ENCODE measurements around the gene DNAH11.

GRCh38 chr7:21656081-21656480 is 113.2 kb downstream of the DNAH11 start:
- TF ChIP-seq, protein P1, sequence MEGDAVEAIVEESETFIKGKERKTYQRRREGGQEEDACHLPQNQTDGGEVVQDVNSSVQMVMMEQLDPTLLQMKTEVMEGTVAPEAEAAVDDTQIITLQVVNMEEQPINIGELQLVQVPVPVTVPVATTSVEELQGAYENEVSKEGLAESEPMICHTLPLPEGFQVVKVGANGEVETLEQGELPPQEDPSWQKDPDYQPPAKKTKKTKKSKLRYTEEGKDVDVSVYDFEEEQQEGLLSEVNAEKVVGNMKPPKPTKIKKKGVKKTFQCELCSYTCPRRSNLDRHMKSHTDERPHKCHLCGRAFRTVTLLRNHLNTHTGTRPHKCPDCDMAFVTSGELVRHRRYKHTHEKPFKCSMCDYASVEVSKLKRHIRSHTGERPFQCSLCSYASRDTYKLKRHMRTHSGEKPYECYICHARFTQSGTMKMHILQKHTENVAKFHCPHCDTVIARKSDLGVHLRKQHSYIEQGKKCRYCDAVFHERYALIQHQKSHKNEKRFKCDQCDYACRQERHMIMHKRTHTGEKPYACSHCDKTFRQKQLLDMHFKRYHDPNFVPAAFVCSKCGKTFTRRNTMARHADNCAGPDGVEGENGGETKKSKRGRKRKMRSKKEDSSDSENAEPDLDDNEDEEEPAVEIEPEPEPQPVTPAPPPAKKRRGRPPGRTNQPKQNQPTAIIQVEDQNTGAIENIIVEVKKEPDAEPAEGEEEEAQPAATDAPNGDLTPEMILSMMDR (IDR thresholded peaks at IDR 0.05) = no peak
- TF ChIP-seq EZH2 (IDR thresholded peaks at IDR 0.05) (no peak), EZH2phosphoT487 (IDR thresholded peaks at IDR 0.05) (no peak)

Measured in neural progenitor cell (in vitro differentiated cells).